ENCODE data around the gene B3GALNT2.

B3GALNT2 gene

DNA sequence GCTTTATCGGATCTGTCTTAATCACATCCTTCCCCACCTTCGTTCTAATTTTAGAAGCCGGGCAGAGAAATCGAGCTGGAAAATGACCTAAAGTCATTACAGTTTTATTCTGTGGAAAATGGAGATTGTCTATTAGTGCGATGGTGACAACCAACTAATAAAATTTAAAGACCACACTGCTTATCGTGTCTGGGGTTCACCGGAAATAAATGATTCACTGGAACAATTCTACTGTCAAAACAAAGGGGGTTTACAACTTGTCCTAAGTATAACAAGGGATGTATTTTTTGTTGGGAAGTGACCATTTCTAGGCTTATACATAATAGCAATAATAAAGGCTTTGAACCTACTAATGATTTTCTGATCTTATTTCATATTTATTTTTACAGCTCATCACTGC lies 55.6 kb downstream of the B3GALNT2 start:
- no peak overlapping the region for H3K27ac ChIP-seq
- TF ChIP-seq ZFX (IDR thresholded peaks at IDR 0.05; ENCODE audit: borderline replicate concordance): no peak
- TF ChIP-seq, protein P1, sequence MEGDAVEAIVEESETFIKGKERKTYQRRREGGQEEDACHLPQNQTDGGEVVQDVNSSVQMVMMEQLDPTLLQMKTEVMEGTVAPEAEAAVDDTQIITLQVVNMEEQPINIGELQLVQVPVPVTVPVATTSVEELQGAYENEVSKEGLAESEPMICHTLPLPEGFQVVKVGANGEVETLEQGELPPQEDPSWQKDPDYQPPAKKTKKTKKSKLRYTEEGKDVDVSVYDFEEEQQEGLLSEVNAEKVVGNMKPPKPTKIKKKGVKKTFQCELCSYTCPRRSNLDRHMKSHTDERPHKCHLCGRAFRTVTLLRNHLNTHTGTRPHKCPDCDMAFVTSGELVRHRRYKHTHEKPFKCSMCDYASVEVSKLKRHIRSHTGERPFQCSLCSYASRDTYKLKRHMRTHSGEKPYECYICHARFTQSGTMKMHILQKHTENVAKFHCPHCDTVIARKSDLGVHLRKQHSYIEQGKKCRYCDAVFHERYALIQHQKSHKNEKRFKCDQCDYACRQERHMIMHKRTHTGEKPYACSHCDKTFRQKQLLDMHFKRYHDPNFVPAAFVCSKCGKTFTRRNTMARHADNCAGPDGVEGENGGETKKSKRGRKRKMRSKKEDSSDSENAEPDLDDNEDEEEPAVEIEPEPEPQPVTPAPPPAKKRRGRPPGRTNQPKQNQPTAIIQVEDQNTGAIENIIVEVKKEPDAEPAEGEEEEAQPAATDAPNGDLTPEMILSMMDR (IDR thresholded peaks at IDR 0.05): no peak

DNA sequence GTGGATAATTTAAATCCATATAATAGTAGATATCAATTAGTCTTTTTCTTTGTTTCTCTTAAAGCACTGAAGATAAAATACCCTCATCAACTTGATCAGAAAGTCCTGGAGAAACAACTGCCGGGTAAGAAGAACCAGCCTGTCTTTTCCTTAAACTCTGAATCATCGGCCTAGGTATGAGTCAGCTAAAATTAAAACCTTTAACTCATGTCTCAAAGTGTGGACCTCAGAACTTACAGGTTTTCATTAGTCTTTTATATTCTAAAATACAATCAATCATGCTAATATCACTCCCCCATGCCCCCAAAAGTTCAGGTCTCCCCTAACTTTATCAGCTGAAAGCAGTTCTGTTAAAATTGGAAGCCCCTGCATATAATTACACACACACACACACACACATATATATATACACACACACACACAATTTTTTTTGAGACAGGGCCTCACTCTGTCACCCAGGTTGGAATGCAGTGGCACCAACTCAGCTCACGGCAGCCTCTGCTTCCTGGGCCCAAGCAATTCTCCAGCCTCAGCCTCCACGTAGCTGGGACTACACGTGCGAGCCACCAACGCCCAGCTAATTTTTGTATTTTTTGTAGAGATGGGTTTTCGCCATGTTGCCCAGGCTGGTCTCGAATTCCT lies 61.3 kb downstream of the B3GALNT2 start:
- TF ChIP-seq ZFX (IDR thresholded peaks at IDR 0.05; ENCODE audit: borderline replicate concordance): no peak
- TF ChIP-seq, protein P1 (IDR thresholded peaks at IDR 0.05): no peak
- peak overlapping the region; percentile 12; the same call in 1 of the 2 replicates for H3K27ac ChIP-seq

DNA sequence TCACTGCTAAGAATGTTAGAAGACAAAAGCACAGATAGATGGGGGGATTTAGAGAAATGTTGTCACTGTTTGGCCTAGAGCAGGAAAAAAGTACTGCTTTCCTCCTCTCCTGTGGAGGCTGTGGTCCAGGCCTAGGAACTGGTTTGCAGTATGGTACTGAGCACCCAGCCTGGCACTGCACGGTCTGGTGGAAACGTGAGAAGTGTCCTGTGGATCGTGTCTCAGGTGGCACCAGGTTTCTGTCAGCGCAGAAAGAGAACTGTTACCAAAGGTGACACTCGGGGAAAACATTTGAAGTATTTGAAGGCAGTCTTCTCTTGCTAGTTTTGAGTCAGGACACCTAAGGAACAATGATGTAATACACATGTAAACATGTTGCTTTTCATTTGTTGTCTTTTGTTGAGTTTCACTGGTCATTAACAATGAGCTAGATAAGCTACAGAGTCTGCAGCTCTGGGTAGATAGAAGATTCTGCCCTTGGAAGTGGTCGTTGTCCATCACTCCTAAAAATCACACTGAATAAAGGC lies 63.0 kb downstream of the B3GALNT2 start:
- H3K27ac ChIP-seq: 0 out of 2 replicates have a peak overlapping the region, but pooled peaks have one; percentile 12
- TF ChIP-seq, protein P1 (IDR thresholded peaks at IDR 0.05): no peak
- no peak for TF ChIP-seq ZFX (IDR thresholded peaks at IDR 0.05; ENCODE audit: borderline replicate concordance)

DNA sequence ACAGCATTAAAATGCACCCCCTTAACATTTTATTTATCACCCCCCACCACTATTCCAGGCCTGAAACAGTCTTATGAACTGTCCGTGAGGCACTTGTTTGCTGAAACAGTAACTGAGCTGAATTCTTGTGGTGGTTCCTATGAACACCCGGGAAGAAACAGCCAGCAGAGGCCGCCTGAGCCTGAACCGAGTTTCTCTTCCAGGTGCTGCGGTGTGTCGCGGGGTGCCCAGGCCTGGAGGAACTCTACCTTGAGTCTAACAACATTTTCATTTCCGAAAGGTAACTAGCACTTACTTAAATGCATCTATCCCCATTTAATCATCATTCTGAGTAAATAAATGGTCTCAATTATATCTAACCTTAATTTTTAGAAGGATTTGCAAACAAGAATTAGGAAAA lies 70.3 kb downstream of the B3GALNT2 start:
- TF ChIP-seq ZFX (IDR thresholded peaks at IDR 0.05; ENCODE audit: borderline replicate concordance): no peak
- TF ChIP-seq, protein P1 (IDR thresholded peaks at IDR 0.05): no peak; the same call in 1 of the 2 replicates
- no peak overlapping the region for H3K27ac ChIP-seq

DNA sequence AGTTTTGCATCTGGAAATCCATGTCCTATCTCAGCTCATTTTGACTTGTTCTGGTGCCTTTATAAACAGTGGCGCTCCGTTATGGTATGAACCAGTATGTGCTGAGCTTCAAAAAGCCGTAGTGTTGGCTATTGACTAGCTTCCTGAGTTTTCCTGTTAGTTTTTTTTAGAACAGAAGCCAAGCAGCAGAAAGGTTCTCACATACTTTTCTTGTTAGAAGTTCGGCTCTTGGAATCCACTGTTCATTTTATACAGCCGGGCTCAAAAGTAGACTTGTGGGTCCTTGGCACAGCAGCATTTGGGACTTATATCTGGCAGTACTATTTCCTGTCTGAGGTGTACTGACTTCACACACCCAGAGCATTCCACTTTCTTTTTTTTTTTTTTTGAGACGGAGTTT lies 73.3 kb downstream of the B3GALNT2 start:
- H3K27ac ChIP-seq: no peak overlapping the region
- TF ChIP-seq ZFX (IDR thresholded peaks at IDR 0.05; ENCODE audit: borderline replicate concordance): no peak
- TF ChIP-seq, protein P1 (IDR thresholded peaks at IDR 0.05): no peak

DNA sequence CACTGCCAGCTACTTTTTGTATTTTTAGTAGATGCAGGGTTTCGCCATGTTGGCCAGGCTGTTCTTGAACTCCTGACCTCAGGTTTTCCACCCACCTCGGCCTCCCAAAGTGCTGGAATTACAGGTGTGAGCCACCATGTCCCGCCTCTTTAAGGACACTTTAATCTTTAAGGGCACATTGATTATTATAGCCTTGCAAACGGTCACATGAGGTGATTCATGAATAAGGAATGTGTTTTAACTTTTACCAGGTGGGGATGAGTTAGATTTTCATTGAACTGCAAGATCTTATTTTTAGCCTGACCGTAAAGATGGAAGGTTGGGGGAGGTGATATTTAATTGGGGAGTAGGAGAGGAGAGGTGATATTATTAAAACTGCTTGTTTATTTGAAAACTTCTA lies 75.1 kb downstream of the B3GALNT2 start:
- H3K27ac ChIP-seq: no peak overlapping the region
- TF ChIP-seq ZFX (IDR thresholded peaks at IDR 0.05; ENCODE audit: borderline replicate concordance): no peak
- TF ChIP-seq, protein P1 (IDR thresholded peaks at IDR 0.05): no peak

DNA sequence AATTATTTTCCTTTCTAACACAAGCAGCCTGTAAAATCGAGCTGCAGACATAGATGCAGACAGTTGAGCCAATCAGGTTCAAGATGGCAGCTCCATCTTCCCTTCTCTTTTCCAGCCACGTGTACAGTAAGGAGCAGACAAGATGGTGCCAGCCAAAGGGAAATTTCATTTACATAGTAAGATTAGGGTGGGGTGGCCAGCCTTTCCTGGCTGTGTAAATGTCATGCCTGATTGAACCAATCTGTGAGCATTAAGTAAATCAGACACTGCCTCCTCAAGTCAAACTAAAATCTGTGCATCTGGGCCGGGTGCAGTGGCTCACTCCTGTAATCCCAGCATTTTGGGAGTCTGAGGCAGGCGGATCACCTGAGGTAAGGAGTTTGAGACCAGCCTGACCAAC lies 76.8 kb downstream of the B3GALNT2 start:
- no peak overlapping the region for H3K27ac ChIP-seq
- TF ChIP-seq, protein P1 (IDR thresholded peaks at IDR 0.05): no peak
- no peak for TF ChIP-seq ZFX (IDR thresholded peaks at IDR 0.05; ENCODE audit: borderline replicate concordance)
